HEK293 (cell line): ENCODE data around the gene ANKRD11.
A peak's percentile ranks its signal among the peaks of the same experiment; 100 is the strongest.
"Not testable (repeated sequence)": the region's sequence is repeated elsewhere in the genome, so short reads cannot be mapped to it uniquely, and the experiment has no call there.

ENCODE experiments used
- CTCF ChIA-PET: fragments of 350-600 bp; formaldehyde crosslinking; extraction: SDS; loops from one replicate; lab custom pipeline; 2021; ENCODE audit warnings: antibody characterized with exemption; lab: Yijun Ruan, JAX
- POLR2A ChIA-PET: fragments of 300-600 bp; formaldehyde crosslinking; extraction: SDS; loops from one replicate; lab custom pipeline; 2020; ENCODE audit warnings: antibody characterized with exemption, inconsistent platforms; lab: Yijun Ruan, JAX
- H3K27ac ChIP-seq: fragments of 200-500 bp; sonication (Bioruptor generic); 2 replicates; pipeline ENCODE4 v1.5.1; 2014; ENCODE audit warnings: low read depth, low read length, control low read depth, inconsistent platforms; ENCODE audit errors: extremely low read depth
- H3K36me3 ChIP-seq, 2 experiments: fragments of 200-500 bp in 1 of 2; sonication (Bioruptor generic) in 1 of 2; 1 replicate in 1 of 2; 2 replicates in 1 of 2; pipeline ENCODE4 v1.5.1; 2014 to 2017; ENCODE audit warnings: inconsistent platforms in 2 of 2, low read length in 2 of 2; ENCODE audit not compliant: control insufficient read depth in 2 of 2, insufficient read depth in 1 of 2
- H3K4me1 ChIP-seq: fragments of 200-500 bp; sonication (Bioruptor generic); 2 replicates; pipeline ENCODE4 v1.5.1; 2014; ENCODE audit warnings: mild to moderate bottlenecking, low read length, inconsistent platforms; ENCODE audit not compliant: control insufficient read depth, insufficient read depth
- H3K4me3 ChIP-seq: 2 replicates; pipeline ENCODE4 v1.5.1; 2011; ENCODE audit warnings: low read depth, mild to moderate bottlenecking, control low read depth, low read length, moderate library complexity
- H3K9me3 ChIP-seq: fragments of 200-500 bp; sonication (Bioruptor generic); 2 replicates; pipeline ENCODE4 v1.5.1; 2014; ENCODE audit warnings: low read depth, low read length, inconsistent platforms; ENCODE audit not compliant: control insufficient read depth, insufficient read depth
- CTCF ChIP-seq: fragments of 450-650 bp; formaldehyde crosslinking; IDR thresholded peaks from 2 replicates; pipeline ENCODE4 v1.5.1; 2016; ENCODE audit warnings: missing biosample characterization, missing genetic modification characterization
- EGR2 ChIP-seq: fragments of 450-650 bp; formaldehyde crosslinking; IDR thresholded peaks from 2 replicates; pipeline ENCODE4 v1.5.1; 2016; ENCODE audit warnings: low read depth, missing biosample characterization, missing genetic modification characterization
- KLF10 ChIP-seq: fragments of 450-650 bp; IDR thresholded peaks from 2 replicates; pipeline ENCODE4 v1.5.1; 2018; ENCODE audit warnings: missing biosample characterization, mild to moderate bottlenecking, missing genetic modification characterization
- KLF9 ChIP-seq: fragments of 450-650 bp; formaldehyde crosslinking; IDR thresholded peaks from 2 replicates; pipeline ENCODE4 v1.5.1; 2016; ENCODE audit warnings: missing biosample characterization, missing genetic modification characterization, low read depth
- PRDM1 ChIP-seq: fragments of 450-650 bp; formaldehyde crosslinking; IDR thresholded peaks from 2 replicates; pipeline ENCODE4; 2016; ENCODE audit warnings: missing biosample characterization, missing genetic modification characterization
- ZBTB17 ChIP-seq: fragments of 450-650 bp; formaldehyde crosslinking; IDR thresholded peaks from 2 replicates; pipeline ENCODE4 v1.5.1; 2016; ENCODE audit warnings: missing biosample characterization, missing genetic modification characterization
- ZBTB8A ChIP-seq: fragments of 450-650 bp; formaldehyde crosslinking; IDR thresholded peaks from 2 replicates; pipeline ENCODE4 v1.5.1; 2016; ENCODE audit warnings: missing biosample characterization, missing genetic modification characterization
- ZFHX2 ChIP-seq: fragments of 450-650 bp; formaldehyde crosslinking; conservative IDR thresholded peaks from 2 replicates; pipeline ENCODE4 v1.5.1; 2016; ENCODE audit warnings: missing biosample characterization, missing genetic modification characterization
- ZIC2 ChIP-seq: fragments of 450-650 bp; formaldehyde crosslinking; IDR thresholded peaks from 2 replicates; pipeline ENCODE4 v1.5.1; 2016; ENCODE audit warnings: missing biosample characterization, missing genetic modification characterization
- ZNF140 ChIP-seq: fragments of 450-650 bp; formaldehyde crosslinking; IDR thresholded peaks from 2 replicates; pipeline ENCODE4 v1.5.1; 2016; ENCODE audit warnings: missing biosample characterization, missing genetic modification characterization
- ZNF600 ChIP-seq: fragments of 450-650 bp; formaldehyde crosslinking; IDR thresholded peaks from 2 replicates; pipeline ENCODE4 v1.5.1; 2016; ENCODE audit warnings: missing biosample characterization, missing genetic modification characterization
- ZNF629 ChIP-seq: fragments of 450-650 bp; formaldehyde crosslinking; IDR thresholded peaks from 2 replicates; pipeline ENCODE4 v1.5.1; 2017; ENCODE audit warnings: missing biosample characterization, missing genetic modification characterization
- ZNF654 ChIP-seq: fragments of 450-650 bp; formaldehyde crosslinking; IDR thresholded peaks from 2 replicates; pipeline ENCODE4 v1.5.1; 2016; ENCODE audit warnings: low read depth, missing biosample characterization, missing genetic modification characterization
- ZNF660 ChIP-seq: fragments of 450-650 bp; IDR thresholded peaks from 2 replicates; pipeline ENCODE4 v1.5.1; 2018; ENCODE audit warnings: missing biosample characterization, mild to moderate bottlenecking, missing genetic modification characterization
- ZNF677 ChIP-seq: fragments of 450-650 bp; IDR thresholded peaks from 2 replicates; pipeline ENCODE4 v1.5.0; 2018; ENCODE audit warnings: missing biosample characterization, mild to moderate bottlenecking, missing genetic modification characterization, moderate library complexity
- ZNF692 ChIP-seq: fragments of 450-650 bp; formaldehyde crosslinking; IDR thresholded peaks from 2 replicates; pipeline ENCODE4 v1.5.1; 2016; ENCODE audit warnings: missing biosample characterization, missing genetic modification characterization
- TF ChIP-seq, protein P1 (sequence below): fragments of 450-650 bp; formaldehyde crosslinking; IDR thresholded peaks from 2 replicates; pipeline ENCODE4 v1.5.1; 2016; ENCODE audit warnings: missing biosample characterization, missing genetic modification characterization
- TF ChIP-seq, protein P2 (sequence below): fragments of 450-650 bp; formaldehyde crosslinking; IDR thresholded peaks from 2 replicates; pipeline ENCODE4 v1.5.1; 2017; ENCODE audit warnings: missing biosample characterization, missing genetic modification characterization

The ANKRD11 gene

DNA sequence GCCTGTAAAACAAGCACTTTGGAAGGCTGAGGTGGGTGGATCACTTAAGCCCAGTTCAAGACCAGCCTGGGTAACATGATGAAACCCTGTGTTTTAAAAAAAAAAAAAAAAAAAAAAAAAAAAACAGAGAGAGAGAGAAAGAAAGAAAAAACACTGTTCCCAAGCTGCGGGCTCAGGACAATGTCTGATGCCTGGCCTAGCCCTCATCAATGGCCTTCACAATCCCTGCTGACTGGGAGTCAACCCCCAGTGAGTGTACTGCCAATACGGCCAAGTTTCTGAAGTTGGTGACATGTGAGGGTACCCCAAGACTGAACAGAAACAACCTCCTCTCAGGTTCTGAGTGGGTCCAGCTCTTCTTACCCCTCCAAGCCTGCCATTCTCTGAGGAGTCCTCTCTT lies 156.3 kb downstream of the ANKRD11 start:
- H3K27ac ChIP-seq: no peak overlapping the region
- H3K4me3 ChIP-seq: no peak overlapping the region
- ChIA-PET POLR2A (interaction anchor here (0.6 kb wide), 1 partner anchor 604 kb away, joined by 4 read pairs; no protein-coding TSS in a partner anchor), CTCF (interaction anchor here (0.6 kb wide), 1 partner anchor 13 kb away, joined by 3 read pairs; no protein-coding TSS in a partner anchor)
- TF ChIP-seq ZBTB8A (no peak), ZNF677 (tag by site-specific recombination) (no peak), ZNF140 (tag by site-specific recombination) (no peak), EGR2 (tag by site-specific recombination) (peak; percentile 4; the same call in 1 of the 2 replicates)
- no peaks in the 10 kb centered on the region for H3K9me3 ChIP-seq
- no peaks in the 10 kb centered on the region for H3K36me3 ChIP-seq
- H3K4me1 ChIP-seq: peaks cover 10% of the 10 kb centered on the region

GRCh38 chr16:89333401-89334001 lies 156.9 kb downstream of the ANKRD11 start:
- not testable (repeated sequence) for H3K27ac ChIP-seq
- TF ChIP-seq ZIC2: peak; percentile 27; the same call in 1 of the 2 replicates
- TF ChIP-seq ZNF660: peak; percentile 86
- TF ChIP-seq ZNF654 (tag by site-specific recombination): peak; percentile 59
- TF ChIP-seq, protein P1, sequence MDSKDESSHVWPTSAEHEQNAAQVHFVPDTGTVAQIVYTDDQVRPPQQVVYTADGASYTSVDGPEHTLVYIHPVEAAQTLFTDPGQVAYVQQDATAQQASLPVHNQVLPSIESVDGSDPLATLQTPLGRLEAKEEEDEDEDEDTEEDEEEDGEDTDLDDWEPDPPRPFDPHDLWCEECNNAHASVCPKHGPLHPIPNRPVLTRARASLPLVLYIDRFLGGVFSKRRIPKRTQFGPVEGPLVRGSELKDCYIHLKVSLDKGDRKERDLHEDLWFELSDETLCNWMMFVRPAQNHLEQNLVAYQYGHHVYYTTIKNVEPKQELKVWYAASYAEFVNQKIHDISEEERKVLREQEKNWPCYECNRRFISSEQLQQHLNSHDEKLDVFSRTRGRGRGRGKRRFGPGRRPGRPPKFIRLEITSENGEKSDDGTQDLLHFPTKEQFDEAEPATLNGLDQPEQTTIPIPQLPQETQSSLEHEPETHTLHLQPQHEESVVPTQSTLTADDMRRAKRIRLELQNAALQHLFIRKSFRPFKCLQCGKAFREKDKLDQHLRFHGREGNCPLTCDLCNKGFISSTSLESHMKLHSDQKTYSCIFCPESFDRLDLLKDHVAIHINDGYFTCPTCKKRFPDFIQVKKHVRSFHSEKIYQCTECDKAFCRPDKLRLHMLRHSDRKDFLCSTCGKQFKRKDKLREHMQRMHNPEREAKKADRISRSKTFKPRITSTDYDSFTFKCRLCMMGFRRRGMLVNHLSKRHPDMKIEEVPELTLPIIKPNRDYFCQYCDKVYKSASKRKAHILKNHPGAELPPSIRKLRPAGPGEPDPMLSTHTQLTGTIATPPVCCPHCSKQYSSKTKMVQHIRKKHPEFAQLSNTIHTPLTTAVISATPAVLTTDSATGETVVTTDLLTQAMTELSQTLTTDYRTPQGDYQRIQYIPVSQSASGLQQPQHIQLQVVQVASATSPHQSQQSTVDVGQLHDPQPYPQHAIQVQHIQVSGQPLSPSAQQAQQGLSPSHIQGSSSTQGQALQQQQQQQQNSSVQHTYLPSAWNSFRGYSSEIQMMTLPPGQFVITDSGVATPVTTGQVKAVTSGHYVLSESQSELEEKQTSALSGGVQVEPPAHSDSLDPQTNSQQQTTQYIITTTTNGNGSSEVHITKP (tag by site-specific recombination): peak; percentile 54
- TF ChIP-seq ZFHX2 (tag by site-specific recombination): peak; percentile 72
- peak; percentile 33; the same call in 1 of the 2 replicates for TF ChIP-seq KLF9 (tag by site-specific recombination)
- TF ChIP-seq, protein P2, sequence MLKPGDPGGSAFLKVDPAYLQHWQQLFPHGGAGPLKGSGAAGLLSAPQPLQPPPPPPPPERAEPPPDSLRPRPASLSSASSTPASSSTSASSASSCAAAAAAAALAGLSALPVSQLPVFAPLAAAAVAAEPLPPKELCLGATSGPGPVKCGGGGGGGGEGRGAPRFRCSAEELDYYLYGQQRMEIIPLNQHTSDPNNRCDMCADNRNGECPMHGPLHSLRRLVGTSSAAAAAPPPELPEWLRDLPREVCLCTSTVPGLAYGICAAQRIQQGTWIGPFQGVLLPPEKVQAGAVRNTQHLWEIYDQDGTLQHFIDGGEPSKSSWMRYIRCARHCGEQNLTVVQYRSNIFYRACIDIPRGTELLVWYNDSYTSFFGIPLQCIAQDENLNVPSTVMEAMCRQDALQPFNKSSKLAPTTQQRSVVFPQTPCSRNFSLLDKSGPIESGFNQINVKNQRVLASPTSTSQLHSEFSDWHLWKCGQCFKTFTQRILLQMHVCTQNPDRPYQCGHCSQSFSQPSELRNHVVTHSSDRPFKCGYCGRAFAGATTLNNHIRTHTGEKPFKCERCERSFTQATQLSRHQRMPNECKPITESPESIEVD (tag by site-specific recombination): peak; percentile 94
- TF ChIP-seq KLF10 (tag by site-specific recombination): peak; percentile 35; the same call in 1 of the 2 replicates
- TF ChIP-seq ZBTB17 (tag by site-specific recombination): peak; percentile 38; the same call in 1 of the 2 replicates
- peak; percentile 62 for TF ChIP-seq EGR2 (tag by site-specific recombination)
- 0 out of 2 replicates have a peak, but pooled peaks have one; percentile 16 for TF ChIP-seq ZNF692 (tag by site-specific recombination)
- TF ChIP-seq ZNF600: peak; percentile 18; the same call in 1 of the 2 replicates
- 0 out of 2 replicates have a peak, but pooled peaks have one; percentile 11 for TF ChIP-seq ZNF629 (tag by site-specific recombination)
- TF ChIP-seq CTCF (tag by site-specific recombination): peak; percentile 49; the same call in 1 of the 2 replicates
- TF ChIP-seq PRDM1: peak; percentile 69
- TF ChIP-seq, all 188 proteins: peak for 15; not testable (repeated sequence) for 173
- POLR2A ChIA-PET, H3K4me3 ChIP-seq, H3K9me3 ChIP-seq, H3K36me3 ChIP-seq: not testable (repeated sequence)
- CTCF ChIA-PET: interaction anchor here (0.7 kb wide), 1 partner anchor 11 kb away, joined by 3 read pairs; no protein-coding TSS in a partner anchor
- peaks cover 10% of the 10 kb centered on the region for H3K4me1 ChIP-seq
